GM21825 (cell line): Measurements from ENCODE around the gene PLB1.
A peak's percentile ranks its signal among the peaks of the same experiment; 100 is the strongest.

ENCODE experiments used
- ATAC-seq: cut with Tn5 transposase; IDR thresholded peaks from one replicate; pipeline ENCODE4 v1.9.1; 2021; ENCODE audit warnings: mild to moderate bottlenecking, moderate library complexity; ENCODE audit not compliant: unreplicated experiment

The PLB1 gene

GRCh38 chr2:28608500-28609424, 112.9 kb downstream of the PLB1 start:
- ATAC-seq: no peak

GRCh38 chr2:28610583-28611201, 114.8 kb downstream of the PLB1 start:
- peak; percentile 58 for ATAC-seq

GRCh38 chr2:28612131-28612812, 116.4 kb downstream of the PLB1 start:
- no peak for ATAC-seq

GRCh38 chr2:28613186-28613585, 117.3 kb downstream of the PLB1 start:
- ATAC-seq: no peak

GRCh38 chr2:28613633-28614501, 118.0 kb downstream of the PLB1 start:
- ATAC-seq: no peak

GRCh38 chr2:28615706-28616105, 119.8 kb downstream of the PLB1 start:
- ATAC-seq: no peak

GRCh38 chr2:28616396-28616999, 120.6 kb downstream of the PLB1 start:
- no peak for ATAC-seq

GRCh38 chr2:28617502-28618184, 121.8 kb downstream of the PLB1 start:
- ATAC-seq: no peak

GRCh38 chr2:28618221-28619141, 122.6 kb downstream of the PLB1 start:
- ATAC-seq: no peak

- ATAC-seq: no peak
Observed at GRCh38 chr2:28619213-28620196, 123.6 kb downstream of the PLB1 start.

GRCh38 chr2:28620291-28620793, 124.5 kb downstream of the PLB1 start:
- ATAC-seq: no peak

- ATAC-seq: no peak
Observed at GRCh38 chr2:28620801-28621171, 124.9 kb downstream of the PLB1 start.

- no peak for ATAC-seq
Observed at GRCh38 chr2:28621172-28622100, 125.6 kb downstream of the PLB1 start.

- no peak for ATAC-seq
Observed at GRCh38 chr2:28622101-28622499, 126.2 kb downstream of the PLB1 start.

- no peak for ATAC-seq
Observed at GRCh38 chr2:28623582-28624405, 127.9 kb downstream of the PLB1 start.
